Astrocyte (in vitro differentiated cells and primary cell): ENCODE results near the gene SLC66A1.

Experiments used
- CTCF ChIP-seq: IDR thresholded peaks from 2 replicates; pipeline ENCODE4 v1.5.1; 2011; ENCODE audit warnings: low read depth, mild to moderate bottlenecking, inconsistent platforms, low read length, moderate library complexity; ENCODE audit not compliant: insufficient read depth
- EZH2 ChIP-seq: IDR thresholded peaks from 2 replicates; pipeline ENCODE4 v1.6.1; 2012; ENCODE audit warnings: mild to moderate bottlenecking, low read length, inconsistent platforms; ENCODE audit not compliant: insufficient read depth

GRCh38 chr1:19268445-19268844 lies 43.7 kb upstream of the SLC66A1 start:
- TF ChIP-seq CTCF: no peak
- TF ChIP-seq EZH2: no peak
